ENCODE results near the gene CACNA1C.

The CACNA1C gene

GRCh38 chr12:2346416-2346815 lies 293.6 kb downstream of the CACNA1C start:
- no peak overlapping the region for H3K4me3 ChIP-seq (ENCODE audit: low read depth in 1 of 2, low read length in 2 of 2)
- H3K27me3 ChIP-seq (ENCODE audit: control insufficient read depth in 1 of 2, insufficient read depth in 2 of 2, low read length in 2 of 2): peaks cover 0 to 3% of the 10 kb centered on the region in 2 donors
- H3K9ac ChIP-seq (ENCODE audit: low read depth in 1 of 2, low read length in 2 of 2): no peak overlapping the region
- H3K4me1 ChIP-seq (ENCODE audit: control insufficient read depth in 1 of 2, insufficient read depth in 2 of 2, low read length in 2 of 2): peaks cover 15 to 17% of the 10 kb centered on the region in 2 donors
- H3K27ac ChIP-seq (ENCODE audit: low read depth, low read length): no peak overlapping the region
- no peaks in the 10 kb centered on the region for H3K36me3 ChIP-seq (ENCODE audit: control insufficient read depth in 1 of 2, insufficient read depth in 2 of 2, low read length in 2 of 2)
- no peaks in the 10 kb centered on the region for H3K9me3 ChIP-seq (ENCODE audit: control insufficient read depth in 1 of 2, low read length in 2 of 2)

GRCh38 chr12:2347137-2347843 lies 294.5 kb downstream of the CACNA1C start:
- Histone ChIP-seq H3K36me3 (ENCODE audit: control insufficient read depth in 1 of 2, insufficient read depth in 2 of 2, low read length in 2 of 2) (no peaks in the 10 kb centered on the region), H3K9me3 (ENCODE audit: control insufficient read depth in 1 of 2, low read length in 2 of 2) (no peaks in the 10 kb centered on the region), H3K27me3 (ENCODE audit: control insufficient read depth in 1 of 2, insufficient read depth in 2 of 2, low read length in 2 of 2) (peaks cover 0 to 3% of the 10 kb centered on the region in 2 donors), H3K27ac (ENCODE audit: low read depth, low read length) (no peak overlapping the region), H3K4me1 (ENCODE audit: control insufficient read depth in 1 of 2, insufficient read depth in 2 of 2, low read length in 2 of 2) (peaks cover 15 to 17% of the 10 kb centered on the region in 2 donors), H3K9ac (ENCODE audit: low read depth in 1 of 2, low read length in 2 of 2) (no peak overlapping the region), H3K4me3 (ENCODE audit: low read depth in 1 of 2, low read length in 2 of 2) (no peak overlapping the region)

GRCh38 chr12:2347844-2348481 lies 295.2 kb downstream of the CACNA1C start:
- Histone ChIP-seq H3K4me3 (ENCODE audit: low read depth in 1 of 2, low read length in 2 of 2) (no peak overlapping the region), H3K36me3 (ENCODE audit: control insufficient read depth in 1 of 2, insufficient read depth in 2 of 2, low read length in 2 of 2) (no peaks in the 10 kb centered on the region), H3K9me3 (ENCODE audit: control insufficient read depth in 1 of 2, low read length in 2 of 2) (no peaks in the 10 kb centered on the region), H3K27ac (ENCODE audit: low read depth, low read length) (no peak overlapping the region), H3K9ac (ENCODE audit: low read depth in 1 of 2, low read length in 2 of 2) (no peak overlapping the region), H3K27me3 (ENCODE audit: control insufficient read depth in 1 of 2, insufficient read depth in 2 of 2, low read length in 2 of 2) (peaks cover 0 to 3% of the 10 kb centered on the region in 2 donors), H3K4me1 (ENCODE audit: control insufficient read depth in 1 of 2, insufficient read depth in 2 of 2, low read length in 2 of 2) (peaks cover 15 to 17% of the 10 kb centered on the region in 2 donors)

- peaks cover under 1 to 3% of the 10 kb centered on the region in 2 donors for H3K27me3 ChIP-seq (ENCODE audit: control insufficient read depth in 1 of 2, insufficient read depth in 2 of 2, low read length in 2 of 2)
- H3K4me1 ChIP-seq (ENCODE audit: control insufficient read depth in 1 of 2, insufficient read depth in 2 of 2, low read length in 2 of 2): peaks cover 15 to 17% of the 10 kb centered on the region in 2 donors
- no peaks in the 10 kb centered on the region for H3K36me3 ChIP-seq (ENCODE audit: control insufficient read depth in 1 of 2, insufficient read depth in 2 of 2, low read length in 2 of 2)
- H3K4me3 ChIP-seq (ENCODE audit: low read depth in 1 of 2, low read length in 2 of 2): no peak overlapping the region
- H3K9ac ChIP-seq (ENCODE audit: low read depth in 1 of 2, low read length in 2 of 2): no peak overlapping the region
- H3K27ac ChIP-seq (ENCODE audit: low read depth, low read length): no peak overlapping the region
- H3K9me3 ChIP-seq (ENCODE audit: control insufficient read depth in 1 of 2, low read length in 2 of 2): no peaks in the 10 kb centered on the region
Observed at GRCh38 chr12:2348482-2348852, 295.7 kb downstream of the CACNA1C start.

GRCh38 chr12:2351161-2351560 lies 298.4 kb downstream of the CACNA1C start:
- Histone ChIP-seq H3K4me1 (ENCODE audit: control insufficient read depth in 1 of 2, insufficient read depth in 2 of 2, low read length in 2 of 2) (no peaks in the 10 kb centered on the region), H3K27me3 (ENCODE audit: control insufficient read depth in 1 of 2, insufficient read depth in 2 of 2, low read length in 2 of 2) (peaks cover 0 to 4% of the 10 kb centered on the region in 2 donors), H3K36me3 (ENCODE audit: control insufficient read depth in 1 of 2, insufficient read depth in 2 of 2, low read length in 2 of 2) (no peaks in the 10 kb centered on the region), H3K27ac (ENCODE audit: low read depth, low read length) (no peak overlapping the region), H3K4me3 (ENCODE audit: low read depth in 1 of 2, low read length in 2 of 2) (no peak overlapping the region), H3K9me3 (ENCODE audit: control insufficient read depth in 1 of 2, low read length in 2 of 2) (no peaks in the 10 kb centered on the region), H3K9ac (ENCODE audit: low read depth in 1 of 2, low read length in 2 of 2) (no peak overlapping the region)

- no peak overlapping the region for H3K9ac ChIP-seq (ENCODE audit: low read depth in 1 of 2, low read length in 2 of 2)
- H3K27me3 ChIP-seq (ENCODE audit: control insufficient read depth in 1 of 2, insufficient read depth in 2 of 2, low read length in 2 of 2): peaks cover 0 to 4% of the 10 kb centered on the region in 2 donors
- H3K36me3 ChIP-seq (ENCODE audit: control insufficient read depth in 1 of 2, insufficient read depth in 2 of 2, low read length in 2 of 2): no peaks in the 10 kb centered on the region
- H3K4me3 ChIP-seq (ENCODE audit: low read depth in 1 of 2, low read length in 2 of 2): no peak overlapping the region
- H3K27ac ChIP-seq (ENCODE audit: low read depth, low read length): no peak overlapping the region
- no peaks in the 10 kb centered on the region for H3K4me1 ChIP-seq (ENCODE audit: control insufficient read depth in 1 of 2, insufficient read depth in 2 of 2, low read length in 2 of 2)
- no peaks in the 10 kb centered on the region for H3K9me3 ChIP-seq (ENCODE audit: control insufficient read depth in 1 of 2, low read length in 2 of 2)
Observed at GRCh38 chr12:2352203-2352602, 299.4 kb downstream of the CACNA1C start.

GRCh38 chr12:2353281-2353680 lies 300.5 kb downstream of the CACNA1C start:
- no peak overlapping the region for H3K9ac ChIP-seq (ENCODE audit: low read depth in 1 of 2, low read length in 2 of 2)
- H3K4me1 ChIP-seq (ENCODE audit: control insufficient read depth in 1 of 2, insufficient read depth in 2 of 2, low read length in 2 of 2): peaks cover 4 to 6% of the 10 kb centered on the region in 2 donors
- H3K36me3 ChIP-seq (ENCODE audit: control insufficient read depth in 1 of 2, insufficient read depth in 2 of 2, low read length in 2 of 2): no peaks in the 10 kb centered on the region
- H3K4me3 ChIP-seq (ENCODE audit: low read depth in 1 of 2, low read length in 2 of 2): no peak overlapping the region
- H3K27ac ChIP-seq (ENCODE audit: low read depth, low read length): no peak overlapping the region
- H3K9me3 ChIP-seq (ENCODE audit: control insufficient read depth in 1 of 2, low read length in 2 of 2): no peaks in the 10 kb centered on the region
- H3K27me3 ChIP-seq (ENCODE audit: control insufficient read depth in 1 of 2, insufficient read depth in 2 of 2, low read length in 2 of 2): peaks cover 0 to 4% of the 10 kb centered on the region in 2 donors

- Histone ChIP-seq H3K27ac (ENCODE audit: low read depth, low read length) (no peak overlapping the region), H3K36me3 (ENCODE audit: control insufficient read depth in 1 of 2, insufficient read depth in 2 of 2, low read length in 2 of 2) (no peaks in the 10 kb centered on the region), H3K4me3 (ENCODE audit: low read depth in 1 of 2, low read length in 2 of 2) (no peak overlapping the region), H3K9me3 (ENCODE audit: control insufficient read depth in 1 of 2, low read length in 2 of 2) (no peaks in the 10 kb centered on the region), H3K27me3 (ENCODE audit: control insufficient read depth in 1 of 2, insufficient read depth in 2 of 2, low read length in 2 of 2) (peaks cover 0 to 4% of the 10 kb centered on the region in 2 donors), H3K4me1 (ENCODE audit: control insufficient read depth in 1 of 2, insufficient read depth in 2 of 2, low read length in 2 of 2) (peaks cover 8 to 10% of the 10 kb centered on the region in 2 donors), H3K9ac (ENCODE audit: low read depth in 1 of 2, low read length in 2 of 2) (no peak overlapping the region)
Observed at GRCh38 chr12:2353691-2354090, 300.9 kb downstream of the CACNA1C start.

GRCh38 chr12:2354151-2354991 lies 301.6 kb downstream of the CACNA1C start:
- Histone ChIP-seq H3K27me3 (ENCODE audit: control insufficient read depth in 1 of 2, insufficient read depth in 2 of 2, low read length in 2 of 2) (peaks cover 0 to 4% of the 10 kb centered on the region in 2 donors), H3K36me3 (ENCODE audit: control insufficient read depth in 1 of 2, insufficient read depth in 2 of 2, low read length in 2 of 2) (no peaks in the 10 kb centered on the region), H3K9ac (ENCODE audit: low read depth in 1 of 2, low read length in 2 of 2) (no peak overlapping the region), H3K4me3 (ENCODE audit: low read depth in 1 of 2, low read length in 2 of 2) (no peak overlapping the region), H3K9me3 (ENCODE audit: control insufficient read depth in 1 of 2, low read length in 2 of 2) (no peaks in the 10 kb centered on the region), H3K4me1 (ENCODE audit: control insufficient read depth in 1 of 2, insufficient read depth in 2 of 2, low read length in 2 of 2) (peaks cover 13 to 14% of the 10 kb centered on the region in 2 donors), H3K27ac (ENCODE audit: low read depth, low read length) (no peak overlapping the region)

- Histone ChIP-seq H3K4me1 (ENCODE audit: control insufficient read depth in 1 of 2, insufficient read depth in 2 of 2, low read length in 2 of 2) (peaks cover 13 to 14% of the 10 kb centered on the region in 2 donors), H3K9me3 (ENCODE audit: control insufficient read depth in 1 of 2, low read length in 2 of 2) (no peaks in the 10 kb centered on the region), H3K4me3 (ENCODE audit: low read depth in 1 of 2, low read length in 2 of 2) (no peak overlapping the region), H3K36me3 (ENCODE audit: control insufficient read depth in 1 of 2, insufficient read depth in 2 of 2, low read length in 2 of 2) (no peaks in the 10 kb centered on the region), H3K9ac (ENCODE audit: low read depth in 1 of 2, low read length in 2 of 2) (no peak overlapping the region), H3K27ac (ENCODE audit: low read depth, low read length) (no peak overlapping the region), H3K27me3 (ENCODE audit: control insufficient read depth in 1 of 2, insufficient read depth in 2 of 2, low read length in 2 of 2) (peaks cover 0 to 4% of the 10 kb centered on the region in 2 donors)
Observed at GRCh38 chr12:2355198-2355597, 302.4 kb downstream of the CACNA1C start.
